GM12878 (cell line): ENCODE data around the gene CDK13. TPM values are rescaled to one million over a fixed set of nuclear protein-coding genes. Genes with fewer than 3 reads are reported as not detected.

Experiments used
- ATF2 ChIP-seq: IDR thresholded peaks from 2 replicates; pipeline ENCODE4 v1.6.1; 2012; ENCODE audit warnings: low read length, inconsistent platforms
- ATF7 ChIP-seq: fragments of 450-650 bp; IDR thresholded peaks from 2 replicates; pipeline ENCODE4 v1.6.1; 2016; ENCODE audit warnings: low read depth, mild to moderate bottlenecking
- BCLAF1 ChIP-seq: fragments of 450-650 bp; IDR thresholded peaks from 2 replicates; pipeline ENCODE4 v1.6.1; 2017; ENCODE audit warnings: antibody characterized with exemption, mild to moderate bottlenecking, moderate library complexity
- CEBPZ ChIP-seq: fragments of 150-350 bp; IDR thresholded peaks from 2 replicates; pipeline ENCODE4 v1.6.1; 2016; ENCODE audit warnings: low read depth, low read length
- CHD1 ChIP-seq: IDR thresholded peaks from 2 replicates; pipeline ENCODE4 v1.6.1; 2012; ENCODE audit warnings: low read depth, low read length, improper control_type of control experiment
- FOS ChIP-seq: IDR thresholded peaks from 3 replicates; pipeline ENCODE4 v1.6.1; 2011; ENCODE audit warnings: borderline replicate concordance; ENCODE audit not compliant: insufficient read length; ENCODE audit errors: extremely low read depth
- NFXL1 ChIP-seq: fragments of 450-650 bp; IDR thresholded peaks from 2 replicates; pipeline ENCODE4 v1.6.1; 2017; ENCODE audit warnings: antibody characterized with exemption, mild to moderate bottlenecking, borderline replicate concordance
- NFYA ChIP-seq: IDR thresholded peaks from 2 replicates; pipeline ENCODE4 v1.6.1; 2011; ENCODE audit warnings: low read depth, mild to moderate bottlenecking, low read length, improper control_type of control experiment, borderline replicate concordance
- NRF1 ChIP-seq: conservative IDR thresholded peaks from 2 replicates; pipeline ENCODE4 v1.6.1; 2011; ENCODE audit warnings: mild to moderate bottlenecking, low read depth, low read length, improper control_type of control experiment
- POLR2AphosphoS5 ChIP-seq: IDR thresholded peaks from 2 replicates; pipeline ENCODE4 v1.6.1; 2011; ENCODE audit warnings: mild to moderate bottlenecking, low read length, inconsistent platforms
- RCOR1 ChIP-seq: conservative IDR thresholded peaks from 2 replicates; pipeline ENCODE4 v1.6.1; 2012; ENCODE audit warnings: low read depth, low read length, improper control_type of control experiment
- TBL1XR1 ChIP-seq: IDR thresholded peaks from 2 replicates; pipeline ENCODE4 v1.6.1; 2012; ENCODE audit warnings: low read depth, low read length, improper control_type of control experiment
- YBX1 ChIP-seq: fragments of 450-650 bp; IDR thresholded peaks from 2 replicates; pipeline ENCODE4 v1.6.1; 2016; ENCODE audit warnings: antibody characterized with exemption
- ZNF217 ChIP-seq: fragments of 450-650 bp; IDR thresholded peaks from 2 replicates; pipeline ENCODE4 v1.6.1; 2017; ENCODE audit warnings: antibody characterized with exemption, mild to moderate bottlenecking
- ZNF687 ChIP-seq: fragments of 450-650 bp; IDR thresholded peaks from 2 replicates; pipeline ENCODE4 v1.6.1; 2017; ENCODE audit warnings: mild to moderate bottlenecking, moderate library complexity
- polyA plus RNA-seq, 11 experiments: library from polyadenylated mRNA; depleted of rRNA in 4 of 11; unstranded in 6 of 11; stranded (reverse) in 5 of 11; fragments of >200 nt; fragmentation: Nextera tagmentation in 4 of 11; fragmentation: Illumina TruSeq in 1 of 11; extraction: Ambion mirVana in 4 of 11; extraction: Trizol in 1 of 11; gene quantifications; 1 replicate in 1 of 11; 2 replicates in 10 of 11; pipeline versions ENCODE4 v1.2.1 to v1.2.3, GENCODE V29; 2011 to 2016; ENCODE audit warnings: inconsistent platforms in 2 of 11, missing spikeins in 2 of 11, low read depth in 1 of 11
- total RNA-seq, 4 experiments: library from RNA; depleted of rRNA in 3 of 4; stranded (reverse); fragments of >200 nt in 3 of 4; fragmentation: Illumina TruSeq in 1 of 4; extraction: Trizol in 1 of 4; gene quantifications; 2 replicates each; pipeline versions ENCODE4 v1.2.1 to v1.2.3, GENCODE V29; 2013 to 2021

Gene CDK13
- total and polyA plus RNA-seq, 10 of the 15 experiments (the other 5 are each of a cell fraction or from before 2014, with no cell fraction given): 10.8 to 44.4 (median 28.0) TPM

- TF ChIP-seq RCOR1: no peak
- no peak for TF ChIP-seq ZNF217
- TF ChIP-seq ATF2: no peak; the same call in 1 of the 2 replicates
- no peak for TF ChIP-seq BCLAF1
- TF ChIP-seq FOS: no peak
- no peak for TF ChIP-seq NFYA
- no peak for TF ChIP-seq YBX1
- TF ChIP-seq NRF1: no peak
- TF ChIP-seq ZNF687: peak; percentile 49; the same call in 1 of the 2 replicates
- TF ChIP-seq POLR2AphosphoS5: peak; percentile 89
- no peak for TF ChIP-seq NFXL1
- no peak for TF ChIP-seq CEBPZ
- no peak for TF ChIP-seq CHD1
- 0 out of 2 replicates have a peak, but pooled peaks have one; percentile 53 for TF ChIP-seq TBL1XR1
- peak; percentile 29; the same call in 1 of the 2 replicates for TF ChIP-seq ATF7
Observed at GRCh38 chr7:40134428-40135316, 184.6 kb downstream of the CDK13 start, which contains the start of the genes MPLKIP and SUGCT (continued).
